ENCODE measurements around the gene TUNAR. TPM values are rescaled to one million over a fixed set of nuclear protein-coding genes. Genes with fewer than 3 reads are reported as not detected.

The TUNAR gene
- total and polyA plus RNA-seq, 2 experiments from 2014 or later, result 23.1 to 56.2 TPM

GRCh38 chr14:95946867-95947266 is 70.2 kb downstream of the TUNAR start (continued):
- no peak for TF ChIP-seq ZNF462 (CRISPR knock-in tag; IDR thresholded peaks at IDR 0.05)
- no peak for TF ChIP-seq ZNF114 (CRISPR knock-in tag; IDR thresholded peaks at IDR 0.05)
- TF ChIP-seq, protein P1, sequence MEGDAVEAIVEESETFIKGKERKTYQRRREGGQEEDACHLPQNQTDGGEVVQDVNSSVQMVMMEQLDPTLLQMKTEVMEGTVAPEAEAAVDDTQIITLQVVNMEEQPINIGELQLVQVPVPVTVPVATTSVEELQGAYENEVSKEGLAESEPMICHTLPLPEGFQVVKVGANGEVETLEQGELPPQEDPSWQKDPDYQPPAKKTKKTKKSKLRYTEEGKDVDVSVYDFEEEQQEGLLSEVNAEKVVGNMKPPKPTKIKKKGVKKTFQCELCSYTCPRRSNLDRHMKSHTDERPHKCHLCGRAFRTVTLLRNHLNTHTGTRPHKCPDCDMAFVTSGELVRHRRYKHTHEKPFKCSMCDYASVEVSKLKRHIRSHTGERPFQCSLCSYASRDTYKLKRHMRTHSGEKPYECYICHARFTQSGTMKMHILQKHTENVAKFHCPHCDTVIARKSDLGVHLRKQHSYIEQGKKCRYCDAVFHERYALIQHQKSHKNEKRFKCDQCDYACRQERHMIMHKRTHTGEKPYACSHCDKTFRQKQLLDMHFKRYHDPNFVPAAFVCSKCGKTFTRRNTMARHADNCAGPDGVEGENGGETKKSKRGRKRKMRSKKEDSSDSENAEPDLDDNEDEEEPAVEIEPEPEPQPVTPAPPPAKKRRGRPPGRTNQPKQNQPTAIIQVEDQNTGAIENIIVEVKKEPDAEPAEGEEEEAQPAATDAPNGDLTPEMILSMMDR (conservative IDR thresholded peaks at IDR 0.05; ENCODE audit: low read depth in 2 of 2), result no peak
- no peak for TF ChIP-seq EZH2 (IDR thresholded peaks at IDR 0.05; ENCODE audit: low read depth, unreplicated experiment)

DNA sequence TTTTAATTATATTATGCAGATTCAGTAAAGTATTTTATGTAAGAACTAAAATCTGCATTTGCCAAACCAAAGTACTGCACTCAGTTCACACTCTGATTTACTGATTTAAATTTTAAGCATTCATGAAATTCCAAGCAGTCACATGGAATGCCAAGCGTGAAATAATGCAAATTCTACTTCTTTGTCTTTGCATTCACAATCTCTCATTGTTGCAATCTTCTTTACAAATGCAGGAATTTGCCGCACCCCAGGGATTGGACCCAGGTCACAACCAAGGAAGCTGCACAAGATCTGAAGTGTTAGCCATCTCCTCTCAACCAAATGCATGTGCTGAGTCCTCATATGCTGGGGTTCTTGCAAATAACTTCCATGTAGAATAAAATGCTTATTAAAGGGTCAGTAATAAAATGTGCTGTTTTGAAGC is 71.9 kb downstream of the TUNAR start:
- peaks cover 21% of the 10 kb centered on the region for H3K9me3 Mint-ChIP-seq
- Histone ChIP-seq H3K27me3 (ENCODE audit: insufficient read depth) (no peaks in the 10 kb centered on the region), H3K27ac (ENCODE audit: low read depth) (peak overlapping the region; percentile 93), H3K4me3 (no peak overlapping the region), H3K79me2 (replicated peaks; ENCODE audit: insufficient read depth) (no peaks in the 10 kb centered on the region), H3K4me1 (ENCODE audit: insufficient read depth) (peaks cover 9% of the 10 kb centered on the region), H3F3A (replicated peaks; ENCODE audit: low read depth) (no peaks in the 10 kb centered on the region), H4K20me1 (replicated peaks; ENCODE audit: insufficient read depth) (no peaks in the 10 kb centered on the region), H2AFZ (no peak overlapping the region), H3K4me2 (no peak overlapping the region), H3K36me3 (ENCODE audit: insufficient read depth) (no peaks in the 10 kb centered on the region), H3K9me2 (ENCODE audit: insufficient read depth) (0 out of 2 replicates have a peak, but pooled peaks cover 1% of the 10 kb centered on the region)
- H3K27me3 Mint-ChIP-seq (ENCODE audit: insufficient read depth, low read depth, poor library complexity), result peaks cover 12% of the 10 kb centered on the region
- H3K4me3 Mint-ChIP-seq, result peak overlapping the region; percentile 2; the same call in 1 of the 3 replicates
- peak overlapping the region; percentile 99 for H3K27ac Mint-ChIP-seq
- peak; percentile 91 for ATAC-seq
- peaks cover 57% of the 10 kb centered on the region for H3K4me1 Mint-ChIP-seq
- DNase-seq (ENCODE audit: low spot score), result peak; percentile 99
- peaks cover 14% of the 10 kb centered on the region for H3K36me3 Mint-ChIP-seq (ENCODE audit: low read depth)
- TF ChIP-seq, protein P1 (conservative IDR thresholded peaks at IDR 0.05; ENCODE audit: low read depth in 2 of 2), result no peak
- no peak for TF ChIP-seq JUNB (IDR thresholded peaks at IDR 0.05; ENCODE audit: unreplicated experiment)
